Prostate gland (tissue), 2 donors: ENCODE measurements around the gene TMEM61.

ENCODE experiments used
- CTCF ChIP-seq, 4 experiments: fragments of 200-600 bp in 2 of 4; fragments of 450-650 bp in 2 of 4; sonication (generic) in 2 of 4; IDR thresholded peaks; 1 replicate in 3 of 4; 2 replicates in 1 of 4; pipeline ENCODE4 v1.5.1; 2016 to 2019; ENCODE audit warnings: antibody characterized with exemption in 4 of 4, mild to moderate bottlenecking in 2 of 4, moderate library complexity in 2 of 4
- POLR2AphosphoS5 ChIP-seq: sonication (generic); formaldehyde crosslinking; IDR thresholded peaks from one replicate; pipeline ENCODE4 v1.6.1; 2017; ENCODE audit warnings: antibody characterized with exemption

- no peak for TF ChIP-seq CTCF (IDR thresholded peaks at IDR 0.05)
- no peak for TF ChIP-seq POLR2AphosphoS5
These were observed 5.1 kb downstream of the TMEM61 start for GRCh38 chr1:54985556-54985955.
